Measurements from ENCODE around the gene RAB6C. TPM values are rescaled to one million over a fixed set of nuclear protein-coding genes. Genes with fewer than 3 reads are reported as not detected.
A peak's percentile ranks its signal among the peaks of the same experiment; 100 is the strongest.
"Not testable (repeated sequence)": the region's sequence is repeated elsewhere in the genome, so short reads cannot be mapped to it uniquely, and the experiment has no call there.

Gene RAB6C
- total RNA-seq, 4 donors from 2014 or later: not detected

DNA sequence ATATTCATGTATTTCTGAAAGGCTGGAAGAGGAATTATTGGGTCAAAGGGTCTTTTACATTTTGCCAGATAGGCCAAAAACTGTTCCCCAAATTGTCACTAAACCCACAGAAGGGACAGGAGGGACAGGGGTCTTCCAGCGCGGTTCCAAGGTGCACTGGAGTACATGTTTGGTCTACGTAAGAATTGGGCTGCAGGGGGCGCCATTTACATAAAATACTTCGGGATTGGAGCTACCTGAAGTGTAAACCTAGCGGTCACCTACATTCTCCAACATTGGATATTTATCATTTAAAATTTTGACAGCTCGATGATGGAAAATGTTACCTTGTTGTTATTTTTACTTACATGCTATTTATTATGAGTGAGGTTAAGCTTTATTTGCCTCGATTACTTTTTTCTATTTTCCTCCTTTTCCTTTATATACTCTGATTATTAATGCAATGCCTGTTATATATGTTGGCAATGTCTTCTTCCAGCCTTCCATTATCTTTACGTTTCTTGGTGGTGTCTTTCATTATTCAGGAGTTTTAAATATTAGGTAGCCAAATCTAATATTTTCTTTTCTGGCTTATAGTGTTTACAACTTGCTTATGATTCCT, 43.0 kb upstream of the RAB6C start:
- H3K27me3 ChIP-seq: peaks cover 4 to 7% (median 5%) of the 10 kb centered on the region in 3 donors
- DNase-seq (no peak), ATAC-seq (no peak)
- no peaks in the 10 kb centered on the region for H3K9me3 ChIP-seq
- intact Hi-C loops (cut with DNase I; ENCODE audit: low total_unique reads) (no loop called here), in situ Hi-C loops (cut with MboI; ENCODE audit: low sequenced_read_pairs in 4 of 4) (loop anchor here in 1 of 4 donors (25.0 kb wide), 1 partner anchor 401 kb away; the partner anchor contains the start of gene IMP4)
- H3K36me3 ChIP-seq: no peaks in the 10 kb centered on the region
- H3K4me3 ChIP-seq: no peak overlapping the region
- no peak overlapping the region for H3K27ac ChIP-seq
- no peak for TF ChIP-seq POLR2A (IDR thresholded peaks at IDR 0.05)
- TF ChIP-seq, protein P1, sequence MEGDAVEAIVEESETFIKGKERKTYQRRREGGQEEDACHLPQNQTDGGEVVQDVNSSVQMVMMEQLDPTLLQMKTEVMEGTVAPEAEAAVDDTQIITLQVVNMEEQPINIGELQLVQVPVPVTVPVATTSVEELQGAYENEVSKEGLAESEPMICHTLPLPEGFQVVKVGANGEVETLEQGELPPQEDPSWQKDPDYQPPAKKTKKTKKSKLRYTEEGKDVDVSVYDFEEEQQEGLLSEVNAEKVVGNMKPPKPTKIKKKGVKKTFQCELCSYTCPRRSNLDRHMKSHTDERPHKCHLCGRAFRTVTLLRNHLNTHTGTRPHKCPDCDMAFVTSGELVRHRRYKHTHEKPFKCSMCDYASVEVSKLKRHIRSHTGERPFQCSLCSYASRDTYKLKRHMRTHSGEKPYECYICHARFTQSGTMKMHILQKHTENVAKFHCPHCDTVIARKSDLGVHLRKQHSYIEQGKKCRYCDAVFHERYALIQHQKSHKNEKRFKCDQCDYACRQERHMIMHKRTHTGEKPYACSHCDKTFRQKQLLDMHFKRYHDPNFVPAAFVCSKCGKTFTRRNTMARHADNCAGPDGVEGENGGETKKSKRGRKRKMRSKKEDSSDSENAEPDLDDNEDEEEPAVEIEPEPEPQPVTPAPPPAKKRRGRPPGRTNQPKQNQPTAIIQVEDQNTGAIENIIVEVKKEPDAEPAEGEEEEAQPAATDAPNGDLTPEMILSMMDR (IDR thresholded peaks at IDR 0.05 in 4 of 5, conservative IDR thresholded peaks at IDR 0.05 in 1 of 5): peak in 1 of 5 experiments; percentile 22
- no peaks in the 10 kb centered on the region for H3K4me1 ChIP-seq

DNA sequence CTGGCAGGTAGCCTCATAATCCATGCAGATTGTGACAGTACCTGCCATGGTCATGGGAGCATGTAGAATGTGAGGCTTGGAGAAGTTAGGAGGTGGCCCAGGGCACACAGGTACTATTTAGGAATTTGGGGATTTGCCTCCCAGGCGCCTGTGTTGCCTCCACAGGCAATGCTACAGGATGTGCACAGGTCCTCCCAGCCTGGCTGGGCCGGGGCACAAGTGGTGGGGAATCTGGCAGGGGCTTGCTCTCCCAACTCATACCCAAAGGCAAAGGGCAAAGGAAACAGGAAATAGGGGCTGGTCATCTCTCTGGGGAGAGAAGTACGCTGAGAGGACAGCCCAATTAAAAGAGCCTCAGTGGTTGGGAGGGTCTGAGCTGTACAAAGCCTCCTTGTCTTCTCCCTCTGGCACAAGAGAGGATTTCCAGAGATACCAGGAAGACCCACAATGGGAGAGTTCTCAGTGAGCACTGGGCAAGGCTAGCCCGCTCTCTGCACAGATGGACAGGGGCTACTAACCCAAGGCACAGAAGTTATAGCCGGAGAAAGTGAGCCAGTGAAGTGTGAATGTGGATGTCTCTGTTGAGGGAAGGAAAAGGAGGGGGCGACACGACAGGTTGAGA, 40.5 kb upstream of the RAB6C start:
- H3K27me3 ChIP-seq; DNase-seq; H3K4me1 ChIP-seq; intact Hi-C loops (cut with DNase I; ENCODE audit: low total_unique reads); H3K9me3 ChIP-seq; ATAC-seq; H3K27ac ChIP-seq; H3K4me3 ChIP-seq; H3K36me3 ChIP-seq: not testable (repeated sequence)
- in situ Hi-C loops (cut with MboI; ENCODE audit: low sequenced_read_pairs in 4 of 4): loop anchor here in 1 of 4 donors (25.0 kb wide), 1 partner anchor 398 kb away; the partner anchor contains the start of gene IMP4

DNA sequence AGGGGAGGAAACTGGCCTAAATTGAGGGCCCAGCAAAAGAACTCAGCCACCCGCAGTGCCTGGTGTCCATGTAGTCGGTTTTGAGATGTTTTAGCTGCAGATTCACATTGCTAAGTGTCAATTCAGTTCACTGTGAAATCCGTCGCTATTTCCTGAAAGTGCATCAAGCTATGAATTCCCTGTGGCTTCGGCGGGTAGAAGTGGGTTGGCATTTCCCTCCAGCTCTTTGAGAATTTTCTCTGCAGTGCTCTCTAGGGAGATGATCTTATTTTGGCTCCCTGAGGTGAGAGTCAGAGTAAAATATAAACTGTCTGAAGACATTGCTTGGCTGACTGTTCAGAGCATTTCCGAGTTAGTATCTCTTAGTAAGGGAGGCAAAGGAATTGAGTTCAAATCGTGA, 36.0 kb upstream of the RAB6C start:
- ATAC-seq; H3K4me3 ChIP-seq; H3K36me3 ChIP-seq; intact Hi-C loops (cut with DNase I; ENCODE audit: low total_unique reads); DNase-seq; H3K27me3 ChIP-seq; H3K9me3 ChIP-seq; H3K27ac ChIP-seq; H3K4me1 ChIP-seq: not testable (repeated sequence)
- in situ Hi-C loops (cut with MboI; ENCODE audit: low sequenced_read_pairs in 4 of 4): loop anchor here in 1 of 4 donors (25.0 kb wide), 1 partner anchor 394 kb away; the partner anchor contains the start of gene IMP4

DNA sequence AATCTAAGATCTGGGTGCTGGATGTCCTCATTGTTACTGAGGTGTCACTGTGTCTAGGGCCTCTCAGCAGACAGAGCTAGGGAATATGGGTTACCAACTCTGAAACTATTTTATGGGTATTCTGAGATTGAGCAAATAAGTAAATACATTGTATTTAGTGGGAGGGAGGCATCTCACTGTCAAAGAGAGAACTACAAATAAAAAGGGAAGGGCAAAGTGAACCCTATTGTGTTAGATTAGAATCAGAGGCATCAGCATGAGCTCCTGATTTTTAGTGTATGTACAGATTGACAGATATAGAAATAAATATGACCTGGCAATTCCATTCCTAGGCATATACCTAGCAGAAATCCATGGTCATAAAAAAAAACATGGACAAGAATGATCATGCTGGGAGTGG, 33.9 kb upstream of the RAB6C start:
- no peaks in the 10 kb centered on the region for H3K27me3 ChIP-seq
- no peak for TF ChIP-seq POLR2A (IDR thresholded peaks at IDR 0.05)
- TF ChIP-seq, protein P1 (IDR thresholded peaks at IDR 0.05 in 4 of 5, conservative IDR thresholded peaks at IDR 0.05 in 1 of 5): no peak
- intact Hi-C loops (cut with DNase I; ENCODE audit: low total_unique reads): no loop called here
- H3K4me3 ChIP-seq: no peak overlapping the region
- in situ Hi-C loops (cut with MboI; ENCODE audit: low sequenced_read_pairs in 4 of 4): loop anchor here in 1 of 4 donors (25.0 kb wide), 1 partner anchor 392 kb away; the partner anchor contains the start of gene IMP4
- no peak overlapping the region for H3K27ac ChIP-seq
- ATAC-seq: no peak
- no peaks in the 10 kb centered on the region for H3K4me1 ChIP-seq
- no peaks in the 10 kb centered on the region for H3K36me3 ChIP-seq
- DNase-seq: no peak
- H3K9me3 ChIP-seq: no peaks in the 10 kb centered on the region

DNA sequence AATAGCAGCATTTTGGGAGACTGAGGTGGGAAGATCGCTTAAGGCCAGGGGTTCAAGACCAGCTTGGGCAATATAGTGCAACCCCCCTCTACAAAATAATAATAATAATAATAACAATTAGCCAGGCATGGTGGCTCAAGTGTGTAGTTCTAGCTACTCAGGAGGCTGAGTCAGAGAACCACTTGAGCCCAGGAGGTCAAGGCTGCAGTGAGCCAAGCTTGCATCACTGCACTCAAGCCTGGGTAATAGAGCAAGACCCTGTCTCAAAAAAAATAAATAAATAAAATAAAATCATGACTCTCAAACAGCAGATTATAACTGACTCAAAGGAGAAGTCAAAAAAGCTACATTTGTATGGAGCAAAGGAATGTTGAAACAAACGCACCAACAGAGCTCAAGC, 31.8 kb upstream of the RAB6C start:
- H3K27me3 ChIP-seq; H3K9me3 ChIP-seq; H3K4me3 ChIP-seq; H3K36me3 ChIP-seq; intact Hi-C loops (cut with DNase I; ENCODE audit: low total_unique reads); H3K4me1 ChIP-seq; ATAC-seq; H3K27ac ChIP-seq; DNase-seq: not testable (repeated sequence)
- in situ Hi-C loops (cut with MboI; ENCODE audit: low sequenced_read_pairs in 4 of 4): loop anchor here in 1 of 4 donors (25.0 kb wide), 1 partner anchor 390 kb away; the partner anchor contains the start of gene IMP4

DNA sequence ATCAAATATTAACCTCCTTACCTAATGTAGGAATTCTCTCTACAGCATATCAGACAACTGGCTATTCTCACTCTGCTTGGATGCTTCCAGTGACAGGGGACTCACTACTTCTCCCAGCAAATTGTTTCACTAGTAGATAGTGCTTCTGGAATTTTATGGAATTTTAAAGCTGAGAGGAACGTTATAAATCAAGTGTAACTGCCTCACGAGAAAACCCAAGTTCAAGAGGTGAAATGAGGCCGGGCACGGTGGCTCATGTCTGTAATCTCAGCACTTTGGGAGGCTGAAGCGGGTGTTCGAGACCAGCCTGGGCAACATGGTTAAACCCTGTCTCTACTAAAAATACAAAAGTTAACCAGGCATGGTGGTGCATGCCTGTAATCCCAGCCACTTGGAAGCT, 23.3 kb upstream of the RAB6C start:
- in situ Hi-C loops (cut with MboI; ENCODE audit: low sequenced_read_pairs in 4 of 4); intact Hi-C loops (cut with DNase I; ENCODE audit: low total_unique reads); H3K9me3 ChIP-seq: not testable (repeated sequence)

More for the DNA sequence above, 23.3 kb upstream of the RAB6C start:
- H3K27ac ChIP-seq, ATAC-seq, DNase-seq, H3K27me3 ChIP-seq, H3K4me1 ChIP-seq, H3K4me3 ChIP-seq, H3K36me3 ChIP-seq: not testable (repeated sequence)
